Measurements from ENCODE around the gene PRTN3. TPM values are rescaled to one million over a fixed set of nuclear protein-coding genes. Genes with fewer than 3 reads are reported as not detected.
"Not testable (repeated sequence)": the region's sequence is repeated elsewhere in the genome, so short reads cannot be mapped to it uniquely, and the experiment has no call there.

Gene PRTN3
- total RNA-seq, 1 donor from 2014 or later = not detected

DNA sequence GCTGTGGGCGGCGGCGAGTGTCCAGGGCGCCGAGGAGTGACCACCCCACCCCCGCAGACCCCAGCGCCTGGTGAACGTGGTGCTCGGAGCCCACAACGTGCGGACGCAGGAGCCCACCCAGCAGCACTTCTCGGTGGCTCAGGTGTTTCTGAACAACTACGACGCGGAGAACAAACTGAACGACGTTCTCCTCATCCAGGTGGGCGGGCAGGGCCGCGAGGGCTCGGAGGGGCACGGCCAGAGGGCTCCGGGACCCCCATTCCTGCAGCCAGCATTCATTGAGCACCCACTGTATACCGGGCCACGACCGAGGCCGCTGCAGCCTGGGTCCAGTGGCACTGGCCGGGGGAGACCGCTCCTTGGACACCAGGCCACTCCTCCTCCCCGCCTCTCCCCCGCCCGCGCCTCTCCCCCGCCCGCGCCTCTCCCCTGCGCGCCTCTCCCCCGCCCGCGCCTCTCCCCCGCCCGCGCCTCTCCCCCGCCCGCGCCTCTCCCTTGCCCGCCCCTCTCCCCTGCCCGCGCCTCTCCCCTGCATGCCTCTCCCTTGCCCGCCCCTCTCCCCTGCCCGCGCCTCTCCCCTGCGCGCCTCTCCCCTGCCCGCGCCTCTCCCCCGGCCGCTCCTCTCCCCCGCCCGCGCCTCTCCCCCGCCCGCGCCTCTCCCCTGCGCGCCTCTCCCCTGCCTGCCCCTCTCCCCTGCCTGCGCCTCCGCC is 3.2 kb downstream of the PRTN3 start:
- H3K27me3 Mint-ChIP-seq (ENCODE audit: unreplicated experiment) = peaks cover 7% of the 10 kb centered on the region

DNA sequence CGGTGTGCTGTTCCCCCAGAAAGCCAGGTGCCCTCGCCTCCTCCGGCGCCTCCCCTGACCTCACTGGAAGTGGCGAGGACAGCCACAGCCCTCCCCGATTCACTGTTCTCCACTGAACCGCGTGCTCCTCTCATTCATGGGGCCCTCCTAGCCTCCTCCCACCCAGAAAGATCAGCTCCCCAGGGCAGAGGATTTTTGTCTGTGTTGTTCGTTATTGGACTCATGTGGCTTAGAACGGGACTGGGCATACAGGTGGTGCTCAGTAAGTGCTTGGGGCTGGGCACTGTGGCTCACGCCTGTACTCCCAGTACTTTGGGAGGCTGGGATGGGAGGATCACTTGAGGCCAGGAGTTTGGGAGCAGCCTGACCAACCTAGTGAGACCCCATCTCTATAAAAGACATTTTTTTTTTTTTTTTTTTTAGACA is 3.8 kb downstream of the PRTN3 start:
- Mint-ChIP-seq H3K36me3 (ENCODE audit: low read depth, unreplicated experiment) (peaks cover 4% of the 10 kb centered on the region), H3K4me1 (ENCODE audit: unreplicated experiment) (peaks cover 2% of the 10 kb centered on the region), H3K4me3 (ENCODE audit: unreplicated experiment) (no peak overlapping the region), H3K9me3 (ENCODE audit: unreplicated experiment) (no peaks in the 10 kb centered on the region), H3K27ac (ENCODE audit: unreplicated experiment) (no peak overlapping the region), H3K27me3 (ENCODE audit: unreplicated experiment) (peaks cover 7% of the 10 kb centered on the region)
- DNase-seq (ENCODE audit: low spot score) = no peak
- TF ChIP-seq, protein P1, sequence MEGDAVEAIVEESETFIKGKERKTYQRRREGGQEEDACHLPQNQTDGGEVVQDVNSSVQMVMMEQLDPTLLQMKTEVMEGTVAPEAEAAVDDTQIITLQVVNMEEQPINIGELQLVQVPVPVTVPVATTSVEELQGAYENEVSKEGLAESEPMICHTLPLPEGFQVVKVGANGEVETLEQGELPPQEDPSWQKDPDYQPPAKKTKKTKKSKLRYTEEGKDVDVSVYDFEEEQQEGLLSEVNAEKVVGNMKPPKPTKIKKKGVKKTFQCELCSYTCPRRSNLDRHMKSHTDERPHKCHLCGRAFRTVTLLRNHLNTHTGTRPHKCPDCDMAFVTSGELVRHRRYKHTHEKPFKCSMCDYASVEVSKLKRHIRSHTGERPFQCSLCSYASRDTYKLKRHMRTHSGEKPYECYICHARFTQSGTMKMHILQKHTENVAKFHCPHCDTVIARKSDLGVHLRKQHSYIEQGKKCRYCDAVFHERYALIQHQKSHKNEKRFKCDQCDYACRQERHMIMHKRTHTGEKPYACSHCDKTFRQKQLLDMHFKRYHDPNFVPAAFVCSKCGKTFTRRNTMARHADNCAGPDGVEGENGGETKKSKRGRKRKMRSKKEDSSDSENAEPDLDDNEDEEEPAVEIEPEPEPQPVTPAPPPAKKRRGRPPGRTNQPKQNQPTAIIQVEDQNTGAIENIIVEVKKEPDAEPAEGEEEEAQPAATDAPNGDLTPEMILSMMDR (IDR thresholded peaks at IDR 0.05; ENCODE audit: unreplicated experiment) = no peak

More for the DNA sequence above, 3.2 kb downstream of the PRTN3 start:
- peaks cover 2% of the 10 kb centered on the region for H3K4me1 Mint-ChIP-seq (ENCODE audit: unreplicated experiment)
- peaks cover 4% of the 10 kb centered on the region for H3K36me3 Mint-ChIP-seq (ENCODE audit: low read depth, unreplicated experiment)
- TF ChIP-seq, protein P1 (IDR thresholded peaks at IDR 0.05; ENCODE audit: unreplicated experiment) = no peak
- no peak overlapping the region for H3K27ac Mint-ChIP-seq (ENCODE audit: unreplicated experiment)
- no peak for DNase-seq (ENCODE audit: low spot score)
- H3K9me3 Mint-ChIP-seq (ENCODE audit: unreplicated experiment) = no peaks in the 10 kb centered on the region
- no peak overlapping the region for H3K4me3 Mint-ChIP-seq (ENCODE audit: unreplicated experiment)

DNA sequence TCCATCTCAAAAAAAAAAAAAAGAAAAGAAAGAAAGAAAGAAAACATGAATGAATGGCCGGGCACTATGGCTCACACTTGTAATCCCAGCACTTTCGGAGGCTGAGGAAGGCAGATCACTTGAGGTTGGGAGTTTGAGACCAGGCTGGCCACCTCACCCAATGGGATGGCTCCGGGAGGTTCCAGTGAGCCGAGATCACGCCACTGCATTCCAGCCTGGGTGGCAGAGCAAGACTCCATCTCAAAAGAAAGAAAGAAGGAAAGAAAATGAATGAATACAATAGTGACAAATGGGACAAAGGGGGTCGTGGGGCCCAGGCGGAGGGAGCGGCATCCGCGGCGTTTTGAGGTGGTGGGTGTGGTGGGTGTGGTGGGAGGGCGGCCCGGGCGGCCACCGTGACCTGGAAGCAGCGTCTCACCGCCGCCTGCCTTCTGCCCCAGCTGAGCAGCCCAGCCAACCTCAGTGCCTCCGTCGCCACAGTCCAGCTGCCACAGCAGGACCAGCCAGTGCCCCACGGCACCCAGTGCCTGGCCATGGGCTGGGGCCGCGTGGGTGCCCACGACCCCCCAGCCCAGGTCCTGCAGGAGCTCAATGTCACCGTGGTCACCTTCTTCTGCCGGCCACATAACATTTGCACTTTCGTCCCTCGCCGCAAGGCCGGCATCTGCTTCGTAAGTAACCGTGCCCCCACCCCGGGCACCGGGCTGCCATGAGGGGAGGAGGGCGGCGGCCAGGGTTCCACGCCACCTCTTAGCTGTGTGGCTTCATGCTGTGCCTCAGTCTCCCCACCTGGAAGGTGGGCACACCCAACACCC is 5.1 kb downstream of the PRTN3 start:
- TF ChIP-seq, protein P1 (IDR thresholded peaks at IDR 0.05; ENCODE audit: unreplicated experiment) = no peak
- Mint-ChIP-seq H3K4me3 (ENCODE audit: unreplicated experiment) (no peak overlapping the region), H3K36me3 (ENCODE audit: low read depth, unreplicated experiment) (peaks cover 4% of the 10 kb centered on the region), H3K9me3 (ENCODE audit: unreplicated experiment) (no peaks in the 10 kb centered on the region), H3K27ac (ENCODE audit: unreplicated experiment) (no peak overlapping the region), H3K4me1 (ENCODE audit: unreplicated experiment) (peaks cover 2% of the 10 kb centered on the region), H3K27me3 (ENCODE audit: unreplicated experiment) (peaks cover 7% of the 10 kb centered on the region)
- no peak for DNase-seq (ENCODE audit: low spot score)

DNA sequence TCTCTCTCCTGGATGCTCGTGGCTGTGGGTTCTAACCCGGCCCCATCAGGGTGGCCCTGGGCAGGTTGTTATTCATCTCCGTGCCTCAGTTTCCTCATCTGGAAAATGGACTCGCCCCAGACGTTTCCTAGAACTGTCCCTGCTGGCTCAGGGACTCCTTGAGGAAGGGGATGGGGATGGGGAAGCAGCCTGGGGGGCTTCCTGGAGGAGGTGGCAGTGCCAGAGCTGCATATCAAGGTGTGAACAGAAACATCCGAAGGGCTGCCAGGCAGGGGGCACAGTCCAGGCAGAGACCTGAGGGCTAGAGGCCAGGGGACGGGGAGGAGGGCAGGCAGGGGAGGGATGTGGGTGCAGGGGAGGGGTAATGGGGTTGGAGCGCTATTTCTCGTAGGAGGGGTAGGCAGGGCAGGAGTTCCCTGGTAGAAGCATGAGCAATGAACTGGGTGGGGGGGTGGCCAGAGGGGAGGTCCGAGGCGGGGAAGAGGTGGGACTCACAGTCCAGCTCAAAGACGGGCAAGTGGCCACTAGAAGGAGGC is 7.7 kb downstream of the PRTN3 start:
- H3K4me3 Mint-ChIP-seq (ENCODE audit: unreplicated experiment) = no peak overlapping the region
- H3K27me3 Mint-ChIP-seq (ENCODE audit: unreplicated experiment) = peaks cover 3% of the 10 kb centered on the region
- no peak overlapping the region for H3K27ac Mint-ChIP-seq (ENCODE audit: unreplicated experiment)

DNA sequence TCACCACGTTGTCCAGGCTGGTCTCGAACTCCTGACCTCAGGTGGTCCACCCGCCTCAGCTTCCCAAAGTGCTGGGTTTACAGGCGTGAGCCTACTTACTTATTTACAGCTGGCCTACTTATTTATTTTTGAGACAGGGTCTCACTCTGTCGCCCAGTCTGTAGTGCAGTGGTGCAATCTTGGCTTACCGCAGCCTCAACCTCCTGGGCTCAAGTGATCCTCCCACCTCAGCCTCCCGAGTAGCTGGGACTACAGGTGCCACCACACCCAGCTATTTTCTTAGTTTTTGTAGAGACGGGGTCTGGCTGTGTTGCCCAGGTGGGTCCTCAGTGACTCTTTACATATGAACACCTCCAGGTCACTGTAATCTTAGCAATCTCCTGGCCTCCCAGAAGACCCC is 8.4 kb downstream of the PRTN3 start:
- H3K27me3 Mint-ChIP-seq (ENCODE audit: unreplicated experiment); H3K9me3 Mint-ChIP-seq (ENCODE audit: unreplicated experiment); H3K27ac Mint-ChIP-seq (ENCODE audit: unreplicated experiment); DNase-seq (ENCODE audit: low spot score); H3K36me3 Mint-ChIP-seq (ENCODE audit: low read depth, unreplicated experiment); H3K4me3 Mint-ChIP-seq (ENCODE audit: unreplicated experiment); H3K4me1 Mint-ChIP-seq (ENCODE audit: unreplicated experiment): not testable (repeated sequence)

More for the DNA sequence above, 7.7 kb downstream of the PRTN3 start:
- DNase-seq (ENCODE audit: low spot score) = no peak
- Mint-ChIP-seq H3K36me3 (ENCODE audit: low read depth, unreplicated experiment) (no peaks in the 10 kb centered on the region), H3K9me3 (ENCODE audit: unreplicated experiment) (no peaks in the 10 kb centered on the region), H3K4me1 (ENCODE audit: unreplicated experiment) (no peaks in the 10 kb centered on the region)
- TF ChIP-seq, protein P1 (IDR thresholded peaks at IDR 0.05; ENCODE audit: unreplicated experiment) = no peak

Data from endothelial cell (in vitro differentiated cells).